NB4 (cell line): Measurements from ENCODE around the gene RBM4.
"Not testable (repeated sequence)": the region's sequence is repeated elsewhere in the genome, so short reads cannot be mapped to it uniquely, and the experiment has no call there.

Experiments used
- DNase-seq: peaks from one replicate; pipeline ENCODE4 v3.0.0; 2010; ENCODE audit warnings: low read depth
- H3K4me3 ChIP-seq: one replicate; pipeline ENCODE4 v1.5.1; 2011; ENCODE audit warnings: mild to moderate bottlenecking, low read depth, low read length, moderate library complexity
- MAX ChIP-seq: IDR thresholded peaks from 2 replicates; pipeline ENCODE4 v1.6.1; 2011; ENCODE audit warnings: low read depth, low read length
- MYC ChIP-seq: IDR thresholded peaks from 2 replicates; pipeline ENCODE4 v1.6.1; 2011; ENCODE audit warnings: low read depth, low read length
- POLR2A ChIP-seq: IDR thresholded peaks from 2 replicates; pipeline ENCODE4 v1.6.1; 2011; ENCODE audit warnings: mild to moderate bottlenecking; ENCODE audit not compliant: insufficient read length; ENCODE audit errors: extremely low read depth
- TF ChIP-seq, protein P1 (sequence below): IDR thresholded peaks from one replicate; pipeline ENCODE4 v1.5.1; 2012; ENCODE audit warnings: low read depth, low read length

Gene RBM4, protein sequence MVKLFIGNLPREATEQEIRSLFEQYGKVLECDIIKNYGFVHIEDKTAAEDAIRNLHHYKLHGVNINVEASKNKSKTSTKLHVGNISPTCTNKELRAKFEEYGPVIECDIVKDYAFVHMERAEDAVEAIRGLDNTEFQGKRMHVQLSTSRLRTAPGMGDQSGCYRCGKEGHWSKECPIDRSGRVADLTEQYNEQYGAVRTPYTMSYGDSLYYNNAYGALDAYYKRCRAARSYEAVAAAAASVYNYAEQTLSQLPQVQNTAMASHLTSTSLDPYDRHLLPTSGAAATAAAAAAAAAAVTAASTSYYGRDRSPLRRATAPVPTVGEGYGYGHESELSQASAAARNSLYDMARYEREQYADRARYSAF

DNA sequence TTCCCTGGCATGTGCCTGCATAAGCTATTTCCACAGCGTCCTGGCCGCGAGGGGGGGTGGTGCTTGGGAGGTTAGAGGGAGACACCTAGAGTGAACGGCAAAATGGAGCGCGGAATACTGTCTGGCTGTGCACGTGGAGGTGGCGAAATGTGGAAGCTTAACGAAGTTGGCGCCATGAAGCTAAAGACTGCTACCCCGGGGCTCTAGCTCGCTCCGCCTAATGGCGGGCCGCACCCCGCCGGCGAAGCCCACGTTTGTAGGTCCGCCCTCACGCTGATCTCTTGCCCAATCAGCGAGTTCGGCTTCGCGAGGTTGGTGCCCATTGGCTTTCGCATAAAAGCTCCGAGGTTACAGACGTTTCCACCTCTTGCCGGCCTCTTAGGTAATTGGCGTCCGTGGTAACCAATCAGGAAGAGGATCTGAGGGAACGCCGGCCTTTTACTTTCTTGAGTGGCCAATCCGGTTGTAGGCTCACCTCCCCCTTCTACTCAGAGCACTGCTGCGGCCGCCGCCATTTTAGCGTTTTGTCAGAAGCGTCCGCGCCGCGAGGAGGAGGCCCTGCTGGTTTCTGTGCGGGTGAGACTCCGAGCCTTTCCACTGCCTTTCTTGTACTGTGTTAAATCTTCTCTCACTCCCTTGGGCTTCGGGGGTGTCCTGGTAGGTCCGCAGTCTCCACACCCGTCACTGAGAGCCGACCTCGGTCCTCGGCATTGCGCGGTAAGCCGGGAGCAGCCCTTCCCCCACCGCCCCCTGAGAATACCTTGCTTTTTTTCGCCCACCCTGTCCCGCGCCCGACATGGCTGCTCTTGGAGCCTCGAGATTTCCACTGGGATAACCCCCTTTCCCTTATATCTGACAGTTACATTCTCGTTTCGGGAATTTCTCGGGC lies at the start of gene RBM4:
TSS of gene RBM4 (plus strand) at position 527 of the 889 bp plus-strand sequence. CDS start 1,009 bp downstream, outside the sequence.
- peak; percentile 100 for DNase-seq
- peak within 1 kb of the TSS; percentile 95 for H3K4me3 ChIP-seq
- peak; percentile 84 for TF ChIP-seq POLR2A
- TF ChIP-seq, protein P1, sequence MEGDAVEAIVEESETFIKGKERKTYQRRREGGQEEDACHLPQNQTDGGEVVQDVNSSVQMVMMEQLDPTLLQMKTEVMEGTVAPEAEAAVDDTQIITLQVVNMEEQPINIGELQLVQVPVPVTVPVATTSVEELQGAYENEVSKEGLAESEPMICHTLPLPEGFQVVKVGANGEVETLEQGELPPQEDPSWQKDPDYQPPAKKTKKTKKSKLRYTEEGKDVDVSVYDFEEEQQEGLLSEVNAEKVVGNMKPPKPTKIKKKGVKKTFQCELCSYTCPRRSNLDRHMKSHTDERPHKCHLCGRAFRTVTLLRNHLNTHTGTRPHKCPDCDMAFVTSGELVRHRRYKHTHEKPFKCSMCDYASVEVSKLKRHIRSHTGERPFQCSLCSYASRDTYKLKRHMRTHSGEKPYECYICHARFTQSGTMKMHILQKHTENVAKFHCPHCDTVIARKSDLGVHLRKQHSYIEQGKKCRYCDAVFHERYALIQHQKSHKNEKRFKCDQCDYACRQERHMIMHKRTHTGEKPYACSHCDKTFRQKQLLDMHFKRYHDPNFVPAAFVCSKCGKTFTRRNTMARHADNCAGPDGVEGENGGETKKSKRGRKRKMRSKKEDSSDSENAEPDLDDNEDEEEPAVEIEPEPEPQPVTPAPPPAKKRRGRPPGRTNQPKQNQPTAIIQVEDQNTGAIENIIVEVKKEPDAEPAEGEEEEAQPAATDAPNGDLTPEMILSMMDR, result no peak
- TF ChIP-seq MYC, result peak; percentile 96
- peak; percentile 96 for TF ChIP-seq MAX

- DNase-seq, H3K4me3 ChIP-seq: not testable (repeated sequence)
Measured at GRCh38 chr11:66589315-66589714, 49.2 kb upstream of the RBM4 start.

- no peak for DNase-seq
- TF ChIP-seq MYC, result no peak
- no peak for TF ChIP-seq MAX
- no peak for TF ChIP-seq POLR2A
- TF ChIP-seq, protein P1, result no peak
- H3K4me3 ChIP-seq, result no peak overlapping the region
Measured at GRCh38 chr11:66589996-66590675, 48.4 kb upstream of the RBM4 start.

GRCh38 chr11:66591175-66591574 lies 47.3 kb upstream of the RBM4 start:
- DNase-seq, result no peak
- no peak overlapping the region for H3K4me3 ChIP-seq
- TF ChIP-seq MYC (no peak), POLR2A (no peak), MAX (no peak)
- TF ChIP-seq, protein P1, result no peak

DNA sequence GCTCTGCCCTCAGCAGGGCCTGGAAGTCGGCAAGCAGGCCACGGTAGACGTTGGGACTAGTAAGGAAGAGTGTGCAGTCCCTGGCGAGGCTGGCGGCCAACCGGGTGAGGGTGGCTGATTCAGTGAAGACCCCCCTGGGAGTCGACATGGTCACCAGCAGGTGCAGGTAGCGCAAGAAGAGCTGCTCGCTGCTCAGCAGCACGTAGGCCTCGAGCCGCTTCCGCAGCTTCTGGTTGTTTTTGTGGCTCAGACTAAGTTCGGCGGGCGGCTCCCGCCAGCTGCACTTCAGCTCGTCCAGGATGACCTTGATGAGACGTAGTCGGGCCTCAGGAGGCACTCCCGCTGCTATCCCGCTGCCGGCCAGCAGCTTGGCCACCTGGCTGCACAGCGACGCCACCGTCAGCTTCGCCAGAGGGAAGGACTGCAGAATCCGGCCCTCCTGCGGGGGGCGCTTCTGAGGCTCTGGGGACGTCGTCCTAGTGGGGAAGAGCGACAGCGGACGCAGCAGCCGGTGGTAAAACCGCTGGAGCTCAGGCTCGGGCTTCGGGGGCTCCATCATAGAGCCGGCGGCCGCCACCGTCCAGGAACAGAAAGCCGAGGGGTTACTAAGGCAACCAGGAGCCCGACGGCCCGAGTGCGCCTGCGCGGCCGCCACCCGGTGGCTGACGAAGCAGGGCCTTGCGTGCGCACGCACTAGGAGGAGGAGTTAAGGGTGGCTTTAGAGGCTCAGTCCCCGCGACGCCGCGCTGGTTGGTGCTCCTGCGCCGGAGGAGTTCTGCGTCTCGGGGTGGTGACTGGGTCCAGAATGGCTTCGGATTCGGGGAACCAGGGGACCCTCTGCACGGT lies 45.8 kb upstream of the RBM4 start, which contains the start of the genes CCDC87 and CCS:
TSS of gene CCDC87 (minus strand) at position 607 of the 846 bp plus-strand sequence. CDS start at position 559, 48 bp downstream.
TSS of gene CCS (plus strand) at position 729 of the 846 bp plus-strand sequence. CDS start at position 806, 77 bp downstream.
- peak; percentile 96 for DNase-seq
- peak within 1 kb of the TSS; percentile 79 for H3K4me3 ChIP-seq
- peak; percentile 97 for TF ChIP-seq POLR2A
- peak; percentile 18; the same call in 1 of the 2 replicates for TF ChIP-seq MYC
- peak; percentile 32; the same call in 1 of the 2 replicates for TF ChIP-seq MAX
- TF ChIP-seq, protein P1, result peak; percentile 64
